H9 (cell line): Measurements from ENCODE around the gene SCP2. TPM values are rescaled to one million over a fixed set of nuclear protein-coding genes. Genes with fewer than 3 reads are reported as not detected.

Source experiments
- DNase-seq: peaks from one replicate; pipeline ENCODE4 v3.0.0-alpha.2; 2017
- H2AFZ ChIP-seq: one replicate; pipeline ENCODE4 v1.6.1; 2013; ENCODE audit warnings: mild to moderate bottlenecking, low read length, control low read depth, moderate library complexity
- H2AK5ac ChIP-seq: 2 replicates; pipeline ENCODE4 v1.6.1; 2013; ENCODE audit warnings: low read length, control low read depth, mixed read lengths; ENCODE audit not compliant: insufficient read length
- H2BK120ac ChIP-seq: one replicate; pipeline ENCODE4 v1.6.1; 2013; ENCODE audit warnings: low read depth, mild to moderate bottlenecking, low read length, control low read depth, inconsistent platforms; ENCODE audit not compliant: poor library complexity, severe bottlenecking
- H2BK12ac ChIP-seq: 2 replicates; pipeline ENCODE4 v1.6.1; 2013; ENCODE audit warnings: low read length, control low read depth, mixed read lengths, low read depth; ENCODE audit not compliant: insufficient read length
- H2BK15ac ChIP-seq: 2 replicates; pipeline ENCODE4 v1.6.1; 2013; ENCODE audit warnings: low read depth, low read length, control low read depth
- H2BK20ac ChIP-seq: one replicate; pipeline ENCODE4 v1.6.1; 2013; ENCODE audit warnings: low read depth, mild to moderate bottlenecking, low read length, control low read depth, inconsistent platforms; ENCODE audit not compliant: poor library complexity, severe bottlenecking
- H2BK5ac ChIP-seq: 2 replicates; pipeline ENCODE4 v1.6.1; 2013; ENCODE audit warnings: low read length, control low read depth, mixed read lengths; ENCODE audit not compliant: insufficient read length
- H3K14ac ChIP-seq: 2 replicates; pipeline ENCODE4 v1.6.1; 2013; ENCODE audit warnings: low read length, control low read depth; ENCODE audit not compliant: insufficient read depth
- H3K18ac ChIP-seq: 2 replicates; pipeline ENCODE4 v1.6.1; 2013; ENCODE audit warnings: low read depth, mild to moderate bottlenecking, mixed read lengths, low read length, control low read depth; ENCODE audit not compliant: insufficient read length
- H3K23ac ChIP-seq: 2 replicates; pipeline ENCODE4 v1.6.1; 2013; ENCODE audit warnings: low read length, control low read depth, mixed read lengths, low read depth; ENCODE audit not compliant: insufficient read length
- H3K23me2 ChIP-seq: 2 replicates; pipeline ENCODE4 v1.6.1; 2013; ENCODE audit warnings: low read depth, mild to moderate bottlenecking, mixed read lengths, low read length, control low read depth; ENCODE audit not compliant: insufficient read length, poor library complexity, severe bottlenecking
- H3K27ac ChIP-seq: 2 replicates; pipeline ENCODE4 v1.5.1; 2013; ENCODE audit warnings: low read length, control low read depth, mixed read lengths, low read depth; ENCODE audit not compliant: insufficient read length
- H3K27me3 ChIP-seq: 2 replicates; pipeline ENCODE4 v1.6.1; 2013; ENCODE audit warnings: low read length, control low read depth, inconsistent platforms; ENCODE audit not compliant: insufficient read depth
- H3K4ac ChIP-seq: 2 replicates; pipeline ENCODE4 v1.6.1; 2013; ENCODE audit warnings: low read depth, mild to moderate bottlenecking, control low read depth, inconsistent platforms, low read length, moderate library complexity
- H3K4me1 ChIP-seq: 2 replicates; pipeline ENCODE4 v1.6.1; 2013; ENCODE audit warnings: low read length, control low read depth, inconsistent platforms; ENCODE audit not compliant: insufficient read depth
- H3K4me2 ChIP-seq: 2 replicates; pipeline ENCODE4 v1.6.1; 2013; ENCODE audit warnings: low read length, control low read depth, mixed read lengths; ENCODE audit not compliant: insufficient read length, insufficient read depth
- H3K56ac ChIP-seq: 2 replicates; pipeline ENCODE4 v1.6.1; 2013; ENCODE audit warnings: low read depth, mild to moderate bottlenecking, mixed read lengths, low read length, control low read depth; ENCODE audit not compliant: insufficient read length
- H3K79me1 ChIP-seq: 2 replicates; pipeline ENCODE4 v1.6.1; 2013; ENCODE audit warnings: low read depth, mild to moderate bottlenecking, moderate library complexity, low read length, control low read depth, inconsistent platforms; ENCODE audit not compliant: insufficient read depth, poor library complexity, severe bottlenecking
- H3K79me2 ChIP-seq: 2 replicates; pipeline ENCODE4 v1.6.1; 2013; ENCODE audit warnings: low read length, control low read depth, inconsistent platforms; ENCODE audit not compliant: insufficient read depth
- H3K9ac ChIP-seq: 2 replicates; pipeline ENCODE4 v1.6.1; 2013; ENCODE audit warnings: low read length, control low read depth, mixed read lengths; ENCODE audit not compliant: insufficient read length; ENCODE audit errors: extremely low read depth
- H3K9me3 ChIP-seq: one replicate; pipeline ENCODE4 v1.6.1; 2013; ENCODE audit warnings: low read depth, low read length, inconsistent platforms; ENCODE audit not compliant: control insufficient read depth
- H3T11ph ChIP-seq: one replicate; pipeline ENCODE4 v1.6.1; 2013; ENCODE audit warnings: mild to moderate bottlenecking, low read length, control low read depth, inconsistent platforms
- H4K20me1 ChIP-seq: one replicate; pipeline ENCODE4 v1.6.1; 2013; ENCODE audit not compliant: control insufficient read depth, insufficient read length, insufficient read depth
- H4K5ac ChIP-seq: 2 replicates; pipeline ENCODE4 v1.6.1; 2013; ENCODE audit warnings: low read depth, mild to moderate bottlenecking, mixed read lengths, low read length, control low read depth; ENCODE audit not compliant: insufficient read length
- H4K8ac ChIP-seq: replicated peaks from 2 replicates; pipeline ENCODE4 v1.6.1; 2013; ENCODE audit warnings: low read length, control low read depth, mixed read lengths, low read depth; ENCODE audit not compliant: insufficient read length
- H4K91ac ChIP-seq: 2 replicates; pipeline ENCODE4 v1.6.1; 2013; ENCODE audit warnings: low read depth, mild to moderate bottlenecking, moderate library complexity, mixed read lengths, low read length, control low read depth; ENCODE audit not compliant: insufficient read length
- H3K27ac Mint-ChIP-seq, 3 experiments: 2 replicates in 2 of 3; 3 replicates in 1 of 3; pipeline ENCODE4 v1.8.0; 2020 to 2021; ENCODE audit warnings: mixed read lengths in 3 of 3, mild to moderate bottlenecking in 1 of 3, moderate library complexity in 1 of 3
- H3K27me3 Mint-ChIP-seq: 2 replicates; pipeline ENCODE4 v1.8.0; 2021; ENCODE audit warnings: low read depth, mild to moderate bottlenecking, moderate library complexity, mixed read lengths
- H3K36me3 Mint-ChIP-seq, 3 experiments: 2 replicates in 2 of 3; 3 replicates in 1 of 3; pipeline ENCODE4 v1.8.0; 2020 to 2021; ENCODE audit warnings: low read depth in 3 of 3, mixed read lengths in 3 of 3; ENCODE audit not compliant: insufficient read depth in 1 of 3
- H3K4me1 Mint-ChIP-seq, 2 experiments: 2 replicates each; pipeline ENCODE4 v1.8.0; 2020; ENCODE audit warnings: mixed read lengths in 2 of 2
- H3K4me3 Mint-ChIP-seq, 2 experiments: 2 replicates in 1 of 2; 3 replicates in 1 of 2; pipeline ENCODE4 v1.8.0; 2020 to 2021; ENCODE audit warnings: mild to moderate bottlenecking in 2 of 2, mixed read lengths in 2 of 2, moderate library complexity in 1 of 2
- H3K9me3 Mint-ChIP-seq, 2 experiments: 2 replicates in 1 of 2; 3 replicates in 1 of 2; pipeline ENCODE4 v1.8.0; 2020; ENCODE audit warnings: mild to moderate bottlenecking in 2 of 2, mixed read lengths in 2 of 2, moderate library complexity in 1 of 2
- CTCF ChIP-seq: fragments of 200-600 bp; sonication (generic); conservative IDR thresholded peaks from 3 replicates; pipeline ENCODE4 v1.8.0; 2021; ENCODE audit warnings: antibody characterized with exemption, mild to moderate bottlenecking
- WGBS: extraction: QIAGEN DNeasy Blood & Tissue Kit; methylation state at CpG from one replicate; pipeline ENCODE4 v1.1.7; 2013; ENCODE audit warnings: missing lambda C conversion rate, low lambda C conversion rate, mixed read lengths; ENCODE audit not compliant: insufficient read length; ENCODE audit errors: extremely low coverage; 5-methylcytosine and 5-hydroxymethylcytosine counted together
- total RNA-seq: library from RNA; stranded (reverse); gene quantifications from 2 replicates; pipeline ENCODE4 v1.2.1, GENCODE V29; 2021

SCP2 gene
- total RNA-seq, 1 experiment from 2014 or later, result 48.8 TPM

- H3K23me2 ChIP-seq, result no peaks in the 10 kb centered on the region
Observed at GRCh38 chr1:53070621-53071020, 143.5 kb downstream of the SCP2 start.

More at GRCh38 chr1:53070621-53071020, 143.5 kb downstream of the SCP2 start:
- Histone ChIP-seq H3K4me1 (no peaks in the 10 kb centered on the region), H3K18ac (no peak overlapping the region), H3K56ac (no peak overlapping the region), H3K4ac (no peak overlapping the region), H2BK5ac (no peak overlapping the region), H2BK12ac (no peak overlapping the region), H4K91ac (no peak overlapping the region), H2BK15ac (no peak overlapping the region), H3K9ac (no peak overlapping the region), H4K8ac (no peak overlapping the region), H3K27ac (no peak overlapping the region), H2BK20ac (no peak overlapping the region), H2AK5ac (no peak overlapping the region), H4K20me1 (no peaks in the 10 kb centered on the region), H2BK120ac (no peak overlapping the region), H3K79me1 (no peaks in the 10 kb centered on the region), H3K14ac (no peak overlapping the region), H3K23ac (no peak overlapping the region), H3K4me2 (no peak overlapping the region), H3K27me3 (no peaks in the 10 kb centered on the region), H3K9me3 (no peaks in the 10 kb centered on the region), H3T11ph (no peak overlapping the region), H3K79me2 (no peaks in the 10 kb centered on the region), H2AFZ (no peak overlapping the region), H4K5ac (no peak overlapping the region)
- Mint-ChIP-seq H3K27me3 (peaks cover 4% of the 10 kb centered on the region), H3K9me3 (no peaks in the 10 kb centered on the region), H3K27ac (no peak overlapping the region), H3K4me3 (no peak overlapping the region), H3K4me1 (peaks cover 0 to 9% of the 10 kb centered on the region in 2 experiments; a peak in 1 of 4 replicates), H3K36me3 (no peaks in the 10 kb centered on the region)
- DNase-seq, result peak; percentile 26
- WGBS, result no CpG with 5 or more reads among the region's 12 CpGs
- TF ChIP-seq CTCF, result no peak
